NCI-H446 (cell line): Measurements from ENCODE around the gene ZNF470.
A peak's percentile ranks its signal among the peaks of the same experiment; 100 is the strongest.

ENCODE experiments used
- DNase-seq, 2 experiments: peaks; one replicate each; lab custom pipeline; 2025; lab: John Stamatoyannopoulos, UW

ZNF470 gene

DNA sequence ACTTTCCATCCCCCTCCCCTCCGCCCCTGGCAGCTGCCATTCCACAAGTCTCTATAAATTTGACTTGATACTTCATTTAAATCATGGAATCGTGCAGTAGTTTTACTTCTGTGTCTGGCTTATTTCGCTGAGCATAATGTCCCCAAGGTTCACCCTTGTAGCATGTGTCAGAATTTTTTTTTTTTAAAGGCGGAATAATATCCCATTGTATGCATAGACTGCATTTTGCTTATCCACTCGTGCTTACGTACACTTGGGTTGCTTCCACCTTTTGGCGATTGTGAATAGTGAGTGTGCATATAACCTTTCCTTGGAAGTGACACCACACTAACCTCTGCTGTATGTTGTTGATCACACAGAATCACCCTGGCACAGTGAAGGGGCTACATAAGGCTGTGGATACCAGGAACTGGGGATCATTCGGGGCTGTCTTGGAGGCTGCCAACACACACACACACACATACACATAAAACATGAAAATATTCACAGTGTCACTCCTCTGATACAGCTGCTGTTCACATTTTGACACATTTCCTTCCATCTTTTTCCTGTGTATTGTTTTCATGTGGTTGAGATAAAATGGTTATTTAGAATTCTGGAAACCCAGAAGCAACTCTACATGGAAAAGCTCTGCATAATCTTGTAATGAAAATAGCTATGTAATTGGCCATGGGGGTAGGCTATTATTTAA, 41.2 kb downstream of the ZNF470 start:
- no peak for DNase-seq

DNA sequence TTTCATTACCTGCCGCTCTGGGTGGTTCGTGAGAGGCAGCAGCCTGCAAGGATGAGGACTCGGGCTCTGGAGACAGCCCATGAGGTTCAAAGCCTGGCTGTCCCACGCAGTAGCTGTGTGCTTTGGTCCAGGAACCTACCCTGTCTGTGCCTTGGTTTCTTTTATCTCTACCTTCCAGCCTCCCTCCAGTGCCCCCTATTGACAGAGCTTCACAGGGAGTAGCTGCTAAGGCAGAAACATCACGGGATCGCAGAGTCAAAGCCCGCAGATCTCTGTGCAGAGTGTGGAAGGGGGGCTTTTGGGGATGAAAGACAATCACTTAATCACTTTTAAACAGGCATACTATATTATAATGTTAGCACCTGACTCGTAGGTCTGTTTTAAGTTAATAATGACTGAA, 44.0 kb downstream of the ZNF470 start:
- no peak for DNase-seq

DNA sequence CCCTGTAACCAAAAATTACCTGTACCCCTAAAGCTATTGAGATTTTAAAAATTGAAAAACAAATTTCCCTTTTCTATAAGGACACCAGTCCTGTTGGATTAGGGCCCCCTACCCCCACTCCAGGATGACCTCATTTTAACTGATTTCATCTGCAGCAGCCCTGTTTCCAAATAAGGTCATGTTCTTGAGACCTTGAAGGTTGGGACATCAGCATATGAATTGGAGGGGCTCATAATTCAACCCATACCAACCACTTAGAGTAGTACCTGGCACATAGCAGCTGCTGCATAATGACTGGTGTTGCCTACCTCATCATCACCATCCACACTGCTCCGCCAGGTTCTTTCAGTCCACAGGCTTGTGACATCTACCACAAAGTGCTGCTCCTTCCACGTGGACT, 45.5 kb downstream of the ZNF470 start:
- no peak for DNase-seq

DNA sequence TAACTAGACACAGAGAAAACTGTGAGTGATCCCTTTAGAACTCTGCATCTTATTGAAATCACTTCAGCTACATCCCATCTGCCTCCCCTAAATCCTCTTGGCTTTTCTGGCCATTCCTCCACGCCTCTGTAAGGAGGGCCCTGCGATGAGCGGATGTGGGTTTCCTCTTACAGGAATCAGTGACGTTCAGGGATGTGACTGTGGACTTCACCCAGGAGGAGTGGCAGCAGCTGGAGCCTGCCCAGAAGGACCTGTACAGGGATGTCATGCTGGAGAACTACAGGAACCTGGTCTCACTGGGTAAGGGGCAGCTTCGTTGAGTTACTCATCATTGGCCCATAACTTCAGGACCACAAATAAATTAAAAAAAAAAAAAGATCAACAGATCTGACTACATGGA, 46.4 kb downstream of the ZNF470 start:
- DNase-seq, result no peak

DNA sequence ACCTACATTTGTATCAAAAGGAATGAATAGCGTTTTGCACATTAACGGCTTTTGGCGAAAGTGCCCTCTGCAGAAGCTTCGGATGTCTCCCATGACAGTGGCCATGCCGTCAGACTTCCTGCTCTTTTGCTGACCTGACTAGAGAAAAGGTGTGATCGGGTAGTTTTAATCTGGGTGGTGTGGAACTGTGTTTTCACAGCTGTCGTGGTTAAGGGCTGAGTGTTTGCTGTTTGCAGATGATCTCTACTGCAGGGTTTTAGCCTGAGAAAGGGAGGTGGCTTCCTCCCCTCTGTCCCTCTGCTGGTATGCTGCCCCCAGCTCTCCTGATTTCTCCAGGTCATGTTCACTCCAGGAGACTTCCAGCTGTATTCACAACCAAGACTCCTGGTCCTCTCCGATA, 50.3 kb downstream of the ZNF470 start:
- DNase-seq, result no peak

DNA sequence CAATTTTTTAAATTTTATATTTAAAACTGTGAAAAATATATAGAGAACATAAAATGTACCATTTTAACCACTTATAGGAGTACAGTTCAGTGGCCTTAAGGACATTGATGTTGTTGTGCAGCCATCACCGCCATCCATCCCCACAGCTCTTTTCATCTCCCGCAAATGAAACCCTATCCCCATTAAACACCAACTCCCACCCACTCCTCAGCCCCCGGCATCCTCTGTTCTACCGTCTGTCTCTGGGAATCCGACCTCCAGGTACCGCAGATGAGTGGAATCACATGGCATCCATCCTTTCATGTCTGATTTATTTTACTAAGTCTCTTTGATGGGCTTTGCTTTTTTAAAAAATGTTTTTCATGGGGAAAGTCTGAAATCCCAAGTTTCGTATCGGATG, 51.9 kb downstream of the ZNF470 start:
- no peak for DNase-seq

DNA sequence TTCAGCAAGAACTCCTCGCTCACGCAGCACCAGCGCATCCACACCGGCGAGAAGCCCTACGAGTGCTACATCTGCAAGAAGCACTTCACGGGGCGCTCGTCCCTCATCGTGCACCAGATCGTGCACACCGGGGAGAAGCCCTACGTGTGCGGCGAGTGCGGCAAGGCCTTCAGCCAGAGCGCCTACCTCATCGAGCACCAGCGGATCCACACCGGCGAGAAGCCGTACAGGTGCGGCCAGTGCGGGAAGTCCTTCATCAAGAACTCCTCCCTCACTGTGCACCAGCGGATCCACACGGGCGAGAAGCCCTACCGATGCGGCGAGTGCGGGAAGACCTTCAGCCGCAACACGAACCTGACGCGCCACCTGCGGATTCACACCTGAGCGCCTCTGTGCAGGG, 55.1 kb downstream of the ZNF470 start:
- DNase-seq, result no peak

DNA sequence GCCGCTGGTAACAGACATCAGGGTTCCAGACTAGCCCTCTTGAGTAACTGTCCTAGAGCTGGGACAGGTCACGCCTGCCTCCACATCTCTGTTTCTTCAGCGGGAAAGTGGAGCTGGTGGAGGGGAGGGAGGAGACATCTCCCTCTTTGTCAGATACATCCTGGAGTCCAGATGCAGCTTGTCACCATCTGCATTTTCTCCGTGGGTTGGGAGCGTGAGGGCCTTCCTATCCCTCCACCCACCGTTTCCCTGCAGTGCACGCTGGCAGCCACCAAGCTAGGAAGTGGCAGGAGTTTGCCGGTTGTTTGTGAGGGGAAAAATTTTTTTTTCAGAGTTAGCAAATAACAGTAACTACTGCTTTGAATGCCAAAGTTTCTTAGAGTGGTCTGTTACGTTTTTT, 55.7 kb downstream of the ZNF470 start:
- DNase-seq, result no peak

DNA sequence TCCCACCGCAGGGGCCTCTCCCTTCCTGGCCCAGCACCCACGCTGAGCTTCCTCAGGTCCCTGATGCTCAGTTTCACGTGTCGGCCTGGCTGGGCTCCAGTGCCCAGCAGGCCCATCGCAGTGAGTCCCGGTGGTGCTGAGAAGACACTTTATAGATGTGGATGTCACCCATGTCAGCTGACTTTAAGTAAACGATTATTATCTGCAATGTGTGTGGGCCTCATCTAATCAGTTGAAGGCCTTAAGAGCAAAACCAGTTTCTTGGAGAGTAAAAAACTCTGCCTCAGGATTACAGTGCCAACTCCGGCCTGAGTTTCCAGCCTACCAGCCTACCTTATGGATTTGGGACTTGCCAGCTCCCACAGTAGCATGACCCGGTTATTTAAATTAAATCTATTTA, 58.4 kb downstream of the ZNF470 start:
- no peak for DNase-seq

DNA sequence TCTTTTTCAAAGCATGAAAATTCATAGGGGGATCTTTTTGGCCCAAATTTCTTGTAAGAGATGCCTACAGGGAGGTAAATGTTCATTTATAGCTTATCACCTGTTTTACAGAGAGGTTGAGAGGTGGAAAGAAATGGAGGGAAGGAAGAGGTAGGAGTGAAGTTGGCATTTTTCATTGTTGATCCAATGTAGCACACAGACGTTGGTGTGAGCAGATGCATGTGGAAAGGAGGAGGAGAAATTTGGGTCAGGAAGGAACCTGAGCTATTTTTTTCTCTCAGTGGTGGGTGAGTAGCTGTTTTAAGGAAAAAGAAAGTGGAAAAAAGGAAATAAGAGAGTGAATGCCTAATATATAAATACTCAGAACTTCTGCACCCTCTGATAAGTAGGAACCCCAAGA, 65.8 kb downstream of the ZNF470 start:
- DNase-seq, result no peak

DNA sequence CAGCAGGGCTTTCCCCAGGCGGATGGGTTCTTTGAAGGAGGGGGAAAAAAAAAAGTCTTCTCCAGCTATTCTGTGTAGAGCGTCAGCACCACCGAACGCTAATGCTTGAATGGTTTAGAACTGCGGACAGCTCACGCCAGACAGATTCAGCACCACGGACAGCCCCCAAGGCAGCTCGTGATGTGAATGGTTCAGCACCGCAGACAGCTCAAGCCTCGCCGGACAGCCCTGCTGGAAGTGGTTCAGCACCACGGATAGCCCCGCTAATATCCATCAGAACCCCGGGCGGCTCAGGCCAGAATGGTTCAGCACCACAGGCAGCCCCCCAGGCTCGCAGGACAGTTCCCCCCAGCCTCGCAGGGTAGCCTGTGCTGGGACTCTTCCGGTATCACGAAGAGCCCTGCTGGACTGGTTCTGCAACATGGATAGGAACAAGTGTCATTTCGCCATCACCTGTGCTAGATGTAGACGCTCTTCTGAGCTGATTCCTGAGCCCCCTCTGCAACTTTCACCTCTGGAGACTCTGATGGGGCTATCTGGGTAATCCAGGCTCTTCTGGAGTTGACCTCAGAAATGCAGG, 70.8 kb downstream of the ZNF470 start:
- DNase-seq, result peak in 1 of 2 experiments; percentile 4
